ENCODE results near the gene CLN6. TPM values are rescaled to one million over a fixed set of nuclear protein-coding genes. Genes with fewer than 3 reads are reported as not detected.
"Not testable (repeated sequence)": the region's sequence is repeated elsewhere in the genome, so short reads cannot be mapped to it uniquely, and the experiment has no call there.

Gene CLN6
- total and polyA plus RNA-seq, 9 of the 15 experiments (the other 6 are each of a cell fraction or from before 2014, with no cell fraction given): 0.71 to 53.3 (median 39.3) TPM

DNA sequence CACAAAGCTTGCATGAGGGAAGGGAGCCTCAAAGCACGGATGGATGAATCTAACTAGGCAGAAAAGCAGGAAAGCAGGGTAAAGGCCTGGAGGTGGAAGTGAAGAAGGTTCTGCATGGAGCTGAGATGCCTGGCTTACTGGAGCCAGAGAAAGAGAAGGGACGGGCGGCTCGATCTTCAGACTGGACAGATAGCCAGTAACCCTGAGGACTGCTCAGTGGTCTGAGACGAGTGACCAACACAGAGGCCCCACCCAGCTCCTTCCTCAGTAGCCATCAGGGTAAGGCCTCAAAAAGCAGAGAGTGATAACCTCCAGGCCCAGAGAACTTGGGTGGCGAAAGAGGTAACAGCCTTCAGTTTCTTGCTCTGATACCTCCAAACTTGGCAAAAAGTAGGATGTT lies 6.4 kb downstream of the CLN6 start (continued):
- TF ChIP-seq NR2C1 (IDR thresholded peaks at IDR 0.05) (no peak), NR2C1 (tag; IDR thresholded peaks at IDR 0.05) (no peak), ZNF140 (CRISPR knock-in tag; IDR thresholded peaks at IDR 0.05) (no peak)

DNA sequence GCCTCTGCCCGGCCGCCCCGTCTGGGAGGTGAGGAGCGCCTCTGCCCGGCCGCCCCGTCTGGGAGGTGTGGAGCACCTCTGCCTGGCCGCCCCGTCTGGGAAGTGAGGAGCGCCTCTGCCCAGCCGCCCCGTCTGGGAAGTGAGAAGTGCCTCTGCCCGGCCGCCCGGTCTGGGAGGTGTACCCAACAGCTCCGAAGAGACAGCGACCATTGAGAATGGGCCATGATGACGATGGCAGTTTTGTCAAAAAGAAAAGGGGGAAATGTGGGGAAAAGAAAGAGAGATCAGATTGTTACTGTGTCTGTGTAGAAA lies 7.1 kb downstream of the CLN6 start:
- H3K4me2 ChIP-seq (ENCODE audit: insufficient read depth, low read length); H3K27me3 ChIP-seq (ENCODE audit: control insufficient read depth in 2 of 2, insufficient read depth in 2 of 2, low read length in 2 of 2); H3K27ac ChIP-seq (ENCODE audit: extremely low read depth, low read depth, low read length); DNase-seq (ENCODE audit: extremely low read depth in 1 of 4, low spot score in 3 of 4); H2AFZ ChIP-seq (ENCODE audit: low read depth, low read length); intact Hi-C loops (cut with micrococcal nuclease); ATAC-seq; H3K9me3 ChIP-seq (replicated peaks; ENCODE audit: control insufficient read depth, insufficient read depth, low read depth, low read length); POLR2A ChIA-PET; H3K4me3 ChIP-seq; CTCF ChIA-PET (ENCODE audit: low intra/inter-chr PET ratio); in situ Hi-C loops (cut with MboI); BruUV-seq (replicated peaks); H3K9ac ChIP-seq (ENCODE audit: insufficient read depth in 1 of 2, low read depth in 2 of 2, low read length in 2 of 2); FAIRE-seq: not testable (repeated sequence)
- H3K4me1 ChIP-seq (replicated peaks in 1 of 2; ENCODE audit: control insufficient read depth in 2 of 2, insufficient read depth in 2 of 2, low read length in 2 of 2): peaks cover 16 to 25% of the 10 kb centered on the region in 2 experiments; a peak in 4 of 5 replicates
- peaks cover 51% of the 10 kb centered on the region for H3K36me3 ChIP-seq (ENCODE audit: control insufficient read depth, insufficient read depth, low read length)
- peaks cover 11% of the 10 kb centered on the region for H4K20me1 ChIP-seq (replicated peaks; ENCODE audit: control insufficient read depth, insufficient read depth, low read length)
- peaks cover 17% of the 10 kb centered on the region for H3K9me1 ChIP-seq (ENCODE audit: control insufficient read depth, insufficient read depth, low read length)
- 94% methylated on average over 6 of the region's 18 CpGs for WGBS (ENCODE audit: insufficient coverage, low coverage, missing lambda C conversion rate)
- H3K79me2 ChIP-seq (ENCODE audit: control insufficient read depth, insufficient read depth, low read length): peaks cover 80% of the 10 kb centered on the region

DNA sequence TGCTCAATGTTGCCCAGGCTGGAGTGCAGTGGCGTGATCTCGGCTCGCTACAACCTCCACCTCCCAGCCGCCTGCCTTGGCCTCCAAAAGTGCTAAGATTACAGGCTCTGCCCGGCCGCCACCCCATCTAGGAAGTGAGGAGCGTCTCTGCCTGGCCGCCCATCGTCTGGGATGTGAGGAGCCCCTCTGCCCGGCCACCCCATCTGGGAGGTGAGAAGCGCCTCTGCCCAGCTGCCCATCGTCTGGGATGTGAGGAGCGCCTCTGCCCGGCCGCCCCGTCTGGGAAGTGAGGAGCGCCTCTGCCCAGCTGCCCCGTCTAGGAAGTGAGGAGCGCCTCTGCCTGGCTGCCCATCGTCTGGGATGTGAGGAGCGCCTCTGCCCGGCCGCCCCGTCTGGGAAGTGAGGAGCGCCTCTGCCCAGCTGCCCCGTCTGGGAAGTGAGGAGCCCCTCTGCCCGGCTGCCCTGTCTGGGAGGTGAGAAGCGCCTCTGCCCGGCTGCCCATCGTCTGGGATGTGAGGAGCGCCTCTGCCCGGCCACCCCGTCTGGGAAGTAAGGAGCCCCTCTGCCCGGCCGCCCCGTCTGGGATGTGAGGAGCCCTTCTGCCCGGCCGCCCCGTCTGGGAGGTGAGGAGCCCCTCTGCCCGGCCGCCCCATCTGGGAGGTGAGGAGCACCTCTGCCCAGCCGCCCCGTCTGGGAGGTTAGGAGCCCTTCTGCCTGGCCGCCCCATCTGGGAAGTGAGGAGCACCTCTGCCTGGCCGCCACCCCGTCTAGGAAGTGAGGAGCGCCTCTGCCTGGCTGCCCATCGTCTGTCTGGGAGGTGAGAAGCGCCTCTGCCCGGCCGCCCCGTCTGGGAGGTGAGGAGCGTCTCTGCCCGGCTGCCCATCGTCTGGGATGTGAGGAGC lies 7.7 kb downstream of the CLN6 start:
- ATAC-seq; H3K4me3 ChIP-seq; BruUV-seq (replicated peaks); CTCF ChIA-PET (ENCODE audit: low intra/inter-chr PET ratio); H2AFZ ChIP-seq (ENCODE audit: low read depth, low read length); H3K9ac ChIP-seq (ENCODE audit: insufficient read depth in 1 of 2, low read depth in 2 of 2, low read length in 2 of 2); in situ Hi-C loops (cut with MboI); DNase-seq (ENCODE audit: extremely low read depth in 1 of 4, low spot score in 3 of 4); H3K9me3 ChIP-seq (replicated peaks; ENCODE audit: control insufficient read depth, insufficient read depth, low read depth, low read length); intact Hi-C loops (cut with micrococcal nuclease); H3K27ac ChIP-seq (ENCODE audit: extremely low read depth, low read depth, low read length); H3K27me3 ChIP-seq (ENCODE audit: control insufficient read depth in 2 of 2, insufficient read depth in 2 of 2, low read length in 2 of 2); FAIRE-seq; H3K4me2 ChIP-seq (ENCODE audit: insufficient read depth, low read length): not testable (repeated sequence)
- peaks cover 80% of the 10 kb centered on the region for H3K79me2 ChIP-seq (ENCODE audit: control insufficient read depth, insufficient read depth, low read length)
- peaks cover 17% of the 10 kb centered on the region for H3K9me1 ChIP-seq (ENCODE audit: control insufficient read depth, insufficient read depth, low read length)
- H3K36me3 ChIP-seq (ENCODE audit: control insufficient read depth, insufficient read depth, low read length): peaks cover 53% of the 10 kb centered on the region
- H3K4me1 ChIP-seq (replicated peaks in 1 of 2; ENCODE audit: control insufficient read depth in 2 of 2, insufficient read depth in 2 of 2, low read length in 2 of 2): peaks cover 13 to 21% of the 10 kb centered on the region in 2 experiments; a peak in 4 of 5 replicates
- POLR2A ChIA-PET: interaction anchor here (3.5 kb wide), 1 partner anchor 8 kb away, joined by 18 read pairs; the partner anchor contains the start of gene CLN6
- WGBS (ENCODE audit: insufficient coverage, low coverage, missing lambda C conversion rate): 95% methylated on average over 19 of the region's 55 CpGs
- H4K20me1 ChIP-seq (replicated peaks; ENCODE audit: control insufficient read depth, insufficient read depth, low read length): peaks cover 10% of the 10 kb centered on the region
